ENCODE measurements around the gene MUC20. TPM values are rescaled to one million over a fixed set of nuclear protein-coding genes. Genes with fewer than 3 reads are reported as not detected.
"Not testable (repeated sequence)": the region's sequence is repeated elsewhere in the genome, so short reads cannot be mapped to it uniquely, and the experiment has no call there.

MUC20 gene
- total and polyA plus RNA-seq, 7 experiments from 2014 or later: 0.66 to 17.8 (median 12.2) TPM

DNA sequence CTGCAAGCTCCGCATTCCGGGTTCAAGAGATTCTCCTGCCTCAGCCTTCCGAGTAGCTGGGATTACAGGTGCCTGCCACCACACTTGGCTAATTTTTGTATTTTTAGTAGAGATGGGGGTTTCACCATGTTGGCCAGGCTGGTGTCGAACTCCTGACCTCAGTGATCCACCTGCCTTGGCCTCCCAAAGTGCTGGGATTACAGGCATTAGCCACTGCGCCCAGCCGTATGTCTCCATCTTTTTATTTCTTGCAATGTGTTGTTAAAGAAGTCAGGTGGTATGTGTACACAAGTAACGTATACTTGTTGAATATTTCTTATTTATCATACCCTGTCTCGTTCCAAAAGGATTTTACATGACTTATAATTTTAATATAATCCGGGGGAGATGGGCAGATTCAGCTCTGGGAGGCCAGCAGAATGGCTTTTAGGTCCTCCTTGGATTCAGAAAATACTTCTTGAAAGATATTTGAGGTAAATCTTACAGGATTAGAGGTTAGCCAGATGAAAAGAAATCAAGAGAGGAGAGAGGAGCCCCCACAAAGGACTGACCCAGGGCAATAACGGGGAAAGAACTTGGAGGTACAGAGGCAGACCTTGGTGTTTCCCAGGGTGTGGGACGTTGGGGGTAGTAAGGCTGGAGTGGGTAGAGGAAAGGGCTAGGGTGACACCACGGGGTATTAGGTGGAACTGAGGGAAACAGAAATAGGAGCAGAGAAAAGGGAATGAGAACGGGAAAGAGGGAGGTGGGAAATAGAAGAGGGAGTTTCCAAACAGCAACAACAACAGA lies 27.2 kb upstream of the MUC20 start:
- Histone ChIP-seq H3K9me3 (ENCODE audit: control insufficient read depth in 2 of 3, low read length in 3 of 3) (no peaks in the 10 kb centered on the region), H3K4me1 (ENCODE audit: control insufficient read depth in 2 of 2, insufficient read depth in 2 of 2, low read length in 2 of 2) (no peaks in the 10 kb centered on the region), H3K27ac (ENCODE audit: low read depth, low read length) (no peak overlapping the region), H3K4me3 (ENCODE audit: low read length) (no peak overlapping the region), H3K27me3 (ENCODE audit: control insufficient read depth in 2 of 2, insufficient read depth in 2 of 2, low read length in 2 of 2) (no peaks in the 10 kb centered on the region), H3K36me3 (ENCODE audit: control insufficient read depth in 2 of 3, insufficient read depth in 3 of 3, low read length in 3 of 3) (peaks cover 0 to 41% (median 4%) of the 10 kb centered on the region in 3 experiments)
- POLR2A ChIA-PET: no interaction called here
- H3K4me3 Mint-ChIP-seq: no peak overlapping the region
- H3K4me1 Mint-ChIP-seq: peaks cover 0 to 11% (median 0%) of the 10 kb centered on the region in 7 donors
- H3K36me3 Mint-ChIP-seq: peaks cover 18 to 49% (median 35%) of the 10 kb centered on the region in 5 donors
- DNase-seq (no peak), ATAC-seq (no peak)
- no peaks in the 10 kb centered on the region for H3K27me3 Mint-ChIP-seq
- peak overlapping the region in 1 of 9 donors; percentile 5 for H3K27ac Mint-ChIP-seq
- intact Hi-C loops (cut with micrococcal nuclease): no loop called here
- H3K9me3 Mint-ChIP-seq: peaks cover 0 to 2% (median 0%) of the 10 kb centered on the region in 11 donors
- CTCF ChIA-PET: no interaction called here

DNA sequence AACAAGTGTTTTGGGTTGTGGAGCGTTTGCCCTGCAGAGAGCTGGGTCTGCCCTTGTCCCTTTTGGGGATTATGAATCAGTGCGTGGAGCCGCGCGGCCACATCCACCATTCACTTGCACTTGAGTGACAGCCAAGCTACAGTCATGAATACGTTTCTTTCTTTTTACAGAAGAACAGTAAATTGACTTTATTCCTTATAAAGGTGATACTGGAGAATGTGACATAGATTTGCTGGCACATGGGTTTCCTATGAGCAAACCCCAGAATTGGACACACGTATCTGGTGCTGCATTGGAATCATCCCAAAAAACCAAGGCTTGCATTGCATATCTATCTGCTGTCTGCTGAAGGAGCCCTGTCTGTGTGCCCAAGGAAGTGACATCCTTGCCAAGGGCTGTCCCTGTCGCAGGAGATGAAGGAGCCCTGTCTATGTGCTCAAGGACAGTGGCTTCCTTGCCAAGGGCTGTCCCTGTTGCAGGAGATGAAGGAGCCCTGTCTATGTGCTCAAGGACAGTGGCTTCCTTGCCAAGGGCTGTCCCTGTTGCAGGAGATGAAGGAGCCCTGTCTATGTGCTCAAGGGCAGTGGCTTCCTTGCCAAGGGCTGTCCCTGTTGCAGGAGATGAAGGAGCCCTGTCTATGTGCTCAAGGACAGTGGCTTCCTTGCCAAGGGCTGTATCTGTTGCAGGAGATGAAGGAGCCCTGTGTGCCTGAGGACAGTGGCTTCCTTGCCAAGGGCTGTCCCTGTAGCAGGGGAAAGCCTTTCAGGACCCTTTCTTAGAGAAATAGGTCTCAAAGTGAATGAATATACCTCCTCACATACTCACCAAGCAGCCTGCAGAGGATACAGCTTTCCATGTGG lies 26.3 kb upstream of the MUC20 start:
- Mint-ChIP-seq H3K4me1 (peaks cover 0 to 11% (median 4%) of the 10 kb centered on the region in 7 donors), H3K36me3 (peaks cover 18 to 43% (median 35%) of the 10 kb centered on the region in 5 donors)
- POLR2A ChIA-PET; H3K4me3 ChIP-seq (ENCODE audit: low read length); H3K9me3 ChIP-seq (ENCODE audit: control insufficient read depth in 2 of 3, low read length in 3 of 3); H3K27ac ChIP-seq (ENCODE audit: low read depth, low read length); H3K4me1 ChIP-seq (ENCODE audit: control insufficient read depth in 2 of 2, insufficient read depth in 2 of 2, low read length in 2 of 2); H3K27me3 ChIP-seq (ENCODE audit: control insufficient read depth in 2 of 2, insufficient read depth in 2 of 2, low read length in 2 of 2); H3K4me3 Mint-ChIP-seq; ATAC-seq; H3K27me3 Mint-ChIP-seq; CTCF ChIA-PET; H3K9me3 Mint-ChIP-seq; DNase-seq; intact Hi-C loops (cut with micrococcal nuclease); H3K27ac Mint-ChIP-seq: not testable (repeated sequence)
- H3K36me3 ChIP-seq (ENCODE audit: control insufficient read depth in 2 of 3, insufficient read depth in 3 of 3, low read length in 3 of 3): peaks cover 0 to 36% (median 4%) of the 10 kb centered on the region in 3 experiments

DNA sequence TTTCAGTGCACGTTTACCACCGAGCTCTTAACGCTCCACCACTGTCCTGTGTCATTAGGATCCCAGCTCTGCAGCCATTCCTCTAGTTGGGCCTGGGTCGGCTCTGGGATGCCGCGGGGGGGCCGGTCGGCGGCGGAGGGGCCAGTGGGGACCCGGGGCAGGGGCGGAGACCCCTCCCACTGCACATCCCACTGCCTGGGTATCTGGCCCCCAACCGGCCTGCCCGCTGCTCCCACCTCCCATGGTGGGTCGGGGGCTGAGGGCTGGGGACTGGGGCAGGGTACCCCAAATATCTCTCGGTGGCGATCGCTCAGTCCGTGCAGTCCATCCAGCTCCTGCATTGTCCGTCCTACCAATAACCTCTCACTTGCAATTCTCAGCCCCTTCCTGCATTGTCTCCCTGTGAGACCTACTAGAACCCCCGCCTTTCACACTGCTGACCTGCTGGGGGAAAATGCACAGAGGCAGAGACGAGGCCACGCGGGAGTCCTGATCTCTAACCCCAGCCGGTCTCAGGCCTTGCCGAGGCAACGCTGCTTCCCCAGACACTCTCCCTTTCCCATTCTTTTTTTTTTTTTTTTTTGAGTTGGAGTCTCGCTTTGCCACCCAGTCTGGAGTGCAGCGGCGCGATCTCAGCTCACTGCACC lies 24.0 kb upstream of the MUC20 start:
- H3K4me1 ChIP-seq (ENCODE audit: control insufficient read depth in 2 of 2, insufficient read depth in 2 of 2, low read length in 2 of 2): no peaks in the 10 kb centered on the region
- H3K4me3 ChIP-seq (ENCODE audit: low read length): no peak overlapping the region
- no peaks in the 10 kb centered on the region for H3K27me3 ChIP-seq (ENCODE audit: control insufficient read depth in 2 of 2, insufficient read depth in 2 of 2, low read length in 2 of 2)
- ATAC-seq (no peak), DNase-seq (no peak)
- intact Hi-C loops (cut with micrococcal nuclease): no loop called here
- peaks cover 0 to 30% (median 4%) of the 10 kb centered on the region in 3 experiments for H3K36me3 ChIP-seq (ENCODE audit: control insufficient read depth in 2 of 3, insufficient read depth in 3 of 3, low read length in 3 of 3)
- no peak overlapping the region for H3K27ac ChIP-seq (ENCODE audit: low read depth, low read length)
- ChIA-PET CTCF (no interaction called here), POLR2A (no interaction called here)
- no peaks in the 10 kb centered on the region for H3K9me3 ChIP-seq (ENCODE audit: control insufficient read depth in 2 of 3, low read length in 3 of 3)
- Mint-ChIP-seq H3K4me1 (peaks cover 0 to 8% (median 4%) of the 10 kb centered on the region in 7 donors), H3K36me3 (peaks cover 18 to 40% (median 34%) of the 10 kb centered on the region in 5 donors), H3K9me3 (peaks cover 0 to 2% (median 0%) of the 10 kb centered on the region in 11 donors), H3K27me3 (no peaks in the 10 kb centered on the region), H3K27ac (peak overlapping the region in 3 of 9 donors; percentile 17 to 39 (median 21)), H3K4me3 (no peak overlapping the region)

DNA sequence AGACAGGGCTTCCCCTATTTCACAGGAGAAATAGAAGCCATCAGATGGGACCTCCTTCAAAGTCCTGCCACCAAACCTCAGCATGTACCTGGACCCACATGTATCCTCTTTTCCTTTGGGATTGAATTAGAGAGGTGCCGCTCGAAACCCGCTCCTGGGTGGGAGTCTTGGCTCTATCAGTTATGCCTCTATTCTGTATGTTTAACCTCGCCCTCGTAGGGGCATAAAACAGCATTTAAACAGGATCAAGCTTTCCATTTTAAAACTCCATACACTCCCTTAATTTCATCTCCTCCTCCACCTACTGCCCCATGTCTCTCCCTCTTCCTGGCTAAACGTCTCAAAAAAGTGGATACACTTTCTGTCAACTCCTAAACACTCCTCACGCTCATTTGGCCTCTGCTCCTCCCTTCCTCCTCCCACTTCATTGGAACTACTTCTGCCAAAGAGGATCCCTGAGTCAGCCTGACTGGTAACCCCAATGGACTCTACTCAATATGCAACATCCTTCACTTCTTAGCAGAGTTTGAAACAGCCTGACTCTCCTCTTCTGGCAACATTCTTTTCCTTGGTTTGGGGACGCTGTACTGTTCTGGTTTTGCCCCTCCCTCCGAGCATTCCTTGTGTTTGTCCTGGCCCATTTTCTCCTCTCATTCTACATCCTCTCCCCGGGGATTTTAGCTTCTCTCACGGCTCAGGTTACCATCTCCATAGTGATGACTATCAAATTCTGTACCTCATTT lies 23.0 kb upstream of the MUC20 start:
- Mint-ChIP-seq H3K27ac (peak overlapping the region in 3 of 9 donors; percentile 3 to 27 (median 11)), H3K36me3 (peaks cover 11 to 30% (median 25%) of the 10 kb centered on the region in 5 donors), H3K4me1 (peaks cover 0 to 5% (median 3%) of the 10 kb centered on the region in 7 donors), H3K4me3 (no peak overlapping the region), H3K9me3 (peaks cover 0 to 2% (median 0%) of the 10 kb centered on the region in 11 donors), H3K27me3 (no peaks in the 10 kb centered on the region)
- Histone ChIP-seq H3K36me3 (ENCODE audit: control insufficient read depth in 2 of 3, insufficient read depth in 3 of 3, low read length in 3 of 3) (peaks cover 0 to 20% (median 0%) of the 10 kb centered on the region in 3 experiments), H3K9me3 (ENCODE audit: control insufficient read depth in 2 of 3, low read length in 3 of 3) (no peaks in the 10 kb centered on the region), H3K4me1 (ENCODE audit: control insufficient read depth in 2 of 2, insufficient read depth in 2 of 2, low read length in 2 of 2) (no peaks in the 10 kb centered on the region), H3K27me3 (ENCODE audit: control insufficient read depth in 2 of 2, insufficient read depth in 2 of 2, low read length in 2 of 2) (no peaks in the 10 kb centered on the region), H3K4me3 (ENCODE audit: low read length) (no peak overlapping the region), H3K27ac (ENCODE audit: low read depth, low read length) (no peak overlapping the region)
- no peak for DNase-seq
- CTCF ChIA-PET: no interaction called here
- intact Hi-C loops (cut with micrococcal nuclease): no loop called here
- ATAC-seq: no peak
- POLR2A ChIA-PET: no interaction called here

DNA sequence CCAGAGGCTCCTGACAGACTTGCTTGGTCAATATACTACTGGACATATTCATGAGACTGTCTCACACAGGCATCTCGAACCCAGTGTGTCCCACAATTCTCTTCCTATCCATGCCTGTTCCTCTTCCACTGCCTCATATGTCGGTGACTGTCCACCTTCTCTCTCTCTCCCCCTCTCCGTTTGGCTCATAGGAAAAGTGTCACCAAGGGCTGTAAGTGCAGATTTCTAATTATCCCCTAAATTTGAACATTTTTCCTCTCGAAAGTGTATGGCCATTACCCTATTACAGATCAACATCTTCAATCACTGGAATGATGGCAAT lies 22.5 kb upstream of the MUC20 start:
- intact Hi-C loops (cut with micrococcal nuclease): no loop called here
- CTCF ChIA-PET: no interaction called here

More for the DNA sequence above, 22.5 kb upstream of the MUC20 start:
- no peaks in the 10 kb centered on the region for H3K9me3 ChIP-seq (ENCODE audit: control insufficient read depth in 2 of 3, low read length in 3 of 3)
- H3K4me3 ChIP-seq (ENCODE audit: low read length): no peak overlapping the region
- H3K27me3 ChIP-seq (ENCODE audit: control insufficient read depth in 2 of 2, insufficient read depth in 2 of 2, low read length in 2 of 2): no peaks in the 10 kb centered on the region
- POLR2A ChIA-PET: no interaction called here
- Mint-ChIP-seq H3K27me3 (no peaks in the 10 kb centered on the region), H3K4me3 (no peak overlapping the region), H3K4me1 (peaks cover 0 to 5% (median 0%) of the 10 kb centered on the region in 7 donors), H3K9me3 (peaks cover 0 to 2% (median 0%) of the 10 kb centered on the region in 11 donors), H3K27ac (peak overlapping the region in 2 of 9 donors; percentile 3 to 11), H3K36me3 (peaks cover 9 to 26% (median 22%) of the 10 kb centered on the region in 5 donors)
- H3K36me3 ChIP-seq (ENCODE audit: control insufficient read depth in 2 of 3, insufficient read depth in 3 of 3, low read length in 3 of 3): peaks cover 0 to 16% (median 0%) of the 10 kb centered on the region in 3 experiments
- no peak overlapping the region for H3K27ac ChIP-seq (ENCODE audit: low read depth, low read length)
- DNase-seq (no peak), ATAC-seq (no peak)
- no peaks in the 10 kb centered on the region for H3K4me1 ChIP-seq (ENCODE audit: control insufficient read depth in 2 of 2, insufficient read depth in 2 of 2, low read length in 2 of 2)

Measured in naive thymus-derived CD4-positive, alpha-beta T cell (primary cell).